Inflammatory macrophage (primary cell): ENCODE data around the gene HOGA1.
"Not testable (repeated sequence)": the region's sequence is repeated elsewhere in the genome, so short reads cannot be mapped to it uniquely, and the experiment has no call there.

Source experiments
- DNase-seq, 2 donors: peaks; one replicate each; pipeline ENCODE4 v3.0.0-alpha.2; 2020 to 2022
- total RNA-seq, 18 experiments: gene quantifications; one replicate each; lab custom pipeline; 2026; ENCODE audit warnings: mixed read lengths in 6 of 18, inconsistent platforms in 2 of 18; lab: John Stamatoyannopoulos, UW

HOGA1 gene
- 0 to 0.18 (median 0) reads per million in 18 experiments for total RNA-seq

DNA sequence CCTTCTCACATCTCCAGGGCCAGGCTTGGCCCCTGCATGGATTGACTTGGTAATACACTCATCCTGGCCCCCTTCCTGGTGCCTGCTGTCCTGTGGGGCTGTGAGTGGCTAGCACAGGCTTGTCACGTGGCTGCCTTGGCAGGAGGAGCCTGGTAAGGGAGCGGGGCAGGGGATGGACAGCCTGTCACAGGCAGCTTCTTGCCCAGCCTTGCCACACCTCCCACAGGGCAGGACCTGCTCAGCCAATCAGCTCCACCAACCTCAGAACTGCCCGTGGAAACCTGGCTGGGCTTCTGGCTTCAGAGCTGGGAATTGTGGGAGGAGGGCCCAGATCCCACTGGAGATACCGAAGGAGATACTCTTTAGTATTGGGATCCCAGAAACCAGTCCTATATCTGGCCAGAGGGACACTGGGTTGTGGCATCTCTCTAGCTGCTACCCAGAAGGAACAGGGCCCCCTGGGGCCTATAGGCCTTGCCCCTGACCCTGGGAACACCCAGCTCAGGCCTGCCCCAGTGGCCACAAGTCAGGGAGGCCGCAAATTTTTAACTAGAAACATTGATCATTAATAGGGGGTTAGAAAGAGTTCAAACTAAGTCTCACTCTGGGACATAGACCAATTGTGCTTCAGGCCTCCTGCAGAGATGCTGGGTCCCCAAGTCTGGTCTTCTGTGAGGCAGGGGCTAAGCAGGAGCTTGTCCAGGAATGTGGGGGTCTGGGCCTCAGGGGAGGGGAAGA lies at the start of gene HOGA1:
Gene HOGA1 (plus strand): TSS at position 330 of the 738 bp plus-strand sequence. CDS start 315 bp downstream, at position 645.
- DNase-seq, result no peak

DNA sequence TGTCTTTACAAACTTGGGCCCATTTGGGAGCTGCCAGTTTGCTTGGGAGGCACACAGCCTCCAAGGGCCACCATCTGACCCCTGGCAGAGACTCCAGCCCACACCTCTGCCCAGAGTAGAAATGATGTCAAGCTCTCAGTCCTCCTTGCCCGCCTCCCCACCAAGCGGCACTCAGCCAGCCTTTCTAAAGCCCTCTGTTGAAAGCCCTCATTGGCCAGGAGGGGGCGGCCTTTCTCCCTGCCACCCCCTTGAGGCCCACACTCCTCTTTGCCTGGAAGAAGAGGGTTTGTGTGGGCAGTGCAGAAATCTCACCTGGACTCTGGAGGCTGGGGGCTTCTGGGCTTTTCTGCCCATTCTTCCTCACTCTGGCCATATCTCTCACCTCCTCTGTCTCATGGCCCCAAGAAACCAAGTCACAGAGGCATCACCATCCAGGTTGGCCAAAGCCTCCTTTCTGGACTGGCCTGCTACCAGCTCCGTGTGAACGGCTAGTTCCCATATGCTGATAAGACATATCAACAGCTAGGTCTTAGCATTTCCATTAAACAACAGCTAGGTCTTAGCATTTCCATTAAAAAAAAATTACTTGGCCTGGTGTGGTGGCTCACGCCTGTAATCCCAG lies 49.3 kb upstream of the HOGA1 start:
- peak; percentile 46 to 64 for DNase-seq

DNA sequence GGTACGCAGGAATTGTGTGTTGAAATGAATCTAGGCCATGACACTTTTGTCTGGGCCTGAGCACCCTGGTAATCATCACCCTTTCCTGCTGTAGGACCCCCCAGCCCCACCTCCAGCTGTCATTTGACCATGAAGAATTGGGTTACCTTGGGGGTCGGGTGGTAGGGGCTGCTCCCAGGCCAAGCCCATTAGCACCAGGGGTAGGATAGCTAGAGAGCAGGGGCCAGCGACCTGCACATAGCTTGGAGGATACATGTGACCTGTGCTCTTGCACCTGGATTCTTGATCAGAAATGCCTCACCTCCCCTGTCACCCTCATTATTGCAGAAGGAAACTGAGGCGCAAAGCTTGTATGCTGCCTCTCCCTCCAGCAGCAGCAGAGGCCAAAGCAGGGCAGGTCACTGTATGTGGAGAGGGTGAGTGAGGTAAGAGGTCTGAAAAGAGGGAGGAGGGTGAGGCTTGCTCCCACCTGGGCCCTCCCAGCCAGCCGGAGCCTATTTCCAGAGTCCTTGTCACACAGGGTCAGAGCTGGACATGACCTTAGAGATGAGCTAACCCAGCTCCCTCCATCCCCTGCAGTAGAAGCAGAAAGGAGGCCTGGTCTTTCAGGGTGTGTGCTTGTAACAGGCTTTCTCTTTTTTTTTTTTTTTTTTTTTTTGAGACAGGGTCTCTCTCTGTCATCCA lies 46.9 kb upstream of the HOGA1 start:
- no peak for DNase-seq

DNA sequence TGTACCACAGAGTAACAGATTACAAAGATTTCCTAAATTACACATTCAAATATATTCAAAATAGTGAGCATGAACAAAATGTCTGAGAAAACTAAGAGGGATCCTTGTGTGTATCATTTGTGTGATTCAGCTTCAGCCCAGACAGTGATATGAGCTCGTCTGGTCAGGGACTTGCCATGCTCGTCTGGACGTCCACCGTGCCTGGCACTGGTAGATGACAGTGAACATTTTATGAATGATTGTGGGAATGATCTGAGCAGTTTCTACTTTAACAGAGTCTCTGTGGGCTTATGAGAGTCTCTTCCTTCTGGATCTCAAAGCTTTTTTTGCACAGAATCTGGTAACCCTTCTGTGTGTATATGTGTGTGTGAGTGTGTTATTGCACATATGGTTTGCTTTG lies 45.8 kb upstream of the HOGA1 start:
- no peak for DNase-seq

DNA sequence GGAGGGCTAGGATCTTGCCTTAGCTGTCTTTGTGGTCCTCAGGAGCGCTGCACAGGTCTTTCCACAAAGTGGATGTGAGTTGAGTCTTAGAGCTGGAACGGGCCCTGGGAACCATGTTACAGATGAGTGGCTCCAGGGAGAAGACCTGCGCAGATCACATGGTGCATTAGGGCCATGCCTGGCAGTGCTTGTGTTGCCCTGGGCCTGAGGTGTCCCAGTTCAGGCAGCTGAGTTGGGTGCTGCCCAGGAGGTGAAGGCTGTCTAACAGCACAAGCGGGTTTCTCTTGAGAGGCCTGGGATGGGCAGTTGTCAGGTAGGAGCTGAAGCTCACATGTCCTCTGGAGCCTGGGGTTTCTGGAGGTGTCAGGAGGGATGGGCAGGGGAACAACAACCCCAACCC lies 45.4 kb upstream of the HOGA1 start:
- DNase-seq, result no peak

DNA sequence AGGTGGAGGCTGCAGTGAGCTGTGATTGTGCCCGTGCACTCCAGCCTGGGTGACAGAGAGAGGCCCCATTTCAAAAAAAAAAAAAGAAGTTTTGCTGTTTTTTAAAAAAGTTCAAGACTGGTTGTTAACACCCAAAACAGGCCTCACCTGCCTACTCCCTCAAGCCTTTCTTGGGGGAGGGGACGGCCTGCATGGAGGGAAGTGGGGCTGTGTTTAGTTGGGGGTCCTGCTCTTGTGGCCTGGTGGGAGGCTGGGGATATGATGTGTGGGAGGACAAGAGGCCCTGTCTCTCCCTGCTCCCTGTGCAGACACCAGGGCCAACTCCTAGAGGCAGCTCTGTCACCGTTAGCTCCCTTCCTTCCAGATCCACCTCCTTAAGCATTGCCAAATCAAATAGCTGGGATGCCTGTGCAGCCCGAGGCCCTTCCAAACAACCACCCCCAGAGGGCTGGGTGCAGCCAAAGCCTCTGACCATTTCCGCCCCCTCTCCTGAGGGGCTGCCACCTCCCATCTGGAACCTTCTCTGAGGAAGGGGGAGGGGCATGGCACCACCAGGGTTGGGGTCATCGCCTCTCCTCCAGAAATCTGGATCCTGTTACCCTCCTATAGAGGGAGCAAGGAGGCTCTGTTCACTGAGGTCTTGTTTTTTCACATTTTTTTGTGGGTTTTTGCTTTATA lies 44.5 kb upstream of the HOGA1 start:
- DNase-seq, result no peak

DNA sequence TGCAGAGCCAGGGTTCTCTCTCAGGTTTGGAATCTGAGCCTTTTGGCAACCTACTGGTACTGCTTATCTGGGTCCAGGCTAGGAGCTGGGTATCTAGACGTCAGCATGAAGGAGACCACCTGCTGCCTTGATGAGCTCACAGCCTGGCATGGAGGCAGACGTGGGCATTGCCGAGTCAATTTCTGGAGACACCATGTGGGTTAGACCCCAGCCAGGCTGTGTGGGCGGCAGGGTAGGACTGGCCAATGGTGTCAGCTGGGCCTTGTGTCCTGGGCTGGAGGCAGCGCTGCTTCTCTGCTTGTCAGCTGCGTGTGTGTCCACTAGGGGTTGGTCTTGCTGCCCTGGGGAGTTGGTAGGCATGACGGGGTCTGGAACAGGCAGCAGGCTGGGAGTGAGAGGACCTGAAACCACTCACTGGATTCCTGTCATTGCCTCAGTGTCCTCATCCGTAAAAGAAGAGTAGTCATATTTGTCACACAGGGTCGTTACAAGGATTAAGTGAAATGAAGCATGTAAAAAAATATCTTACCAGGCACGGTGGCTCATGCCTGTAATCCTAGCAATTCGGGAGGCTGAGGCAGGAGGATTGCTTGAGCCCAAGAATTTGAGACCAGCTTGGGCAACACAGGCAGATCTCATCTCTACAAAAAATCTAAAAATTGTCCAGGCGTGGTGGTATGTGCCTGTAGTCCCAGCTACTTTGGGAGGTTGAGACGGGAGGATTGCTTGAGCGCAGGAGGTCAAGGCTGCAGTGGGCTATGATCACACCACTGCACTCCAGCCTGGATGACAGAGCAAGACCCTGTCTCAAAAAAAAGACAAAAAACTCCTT lies 43.3 kb upstream of the HOGA1 start:
- peak; percentile 14 to 48 for DNase-seq

DNA sequence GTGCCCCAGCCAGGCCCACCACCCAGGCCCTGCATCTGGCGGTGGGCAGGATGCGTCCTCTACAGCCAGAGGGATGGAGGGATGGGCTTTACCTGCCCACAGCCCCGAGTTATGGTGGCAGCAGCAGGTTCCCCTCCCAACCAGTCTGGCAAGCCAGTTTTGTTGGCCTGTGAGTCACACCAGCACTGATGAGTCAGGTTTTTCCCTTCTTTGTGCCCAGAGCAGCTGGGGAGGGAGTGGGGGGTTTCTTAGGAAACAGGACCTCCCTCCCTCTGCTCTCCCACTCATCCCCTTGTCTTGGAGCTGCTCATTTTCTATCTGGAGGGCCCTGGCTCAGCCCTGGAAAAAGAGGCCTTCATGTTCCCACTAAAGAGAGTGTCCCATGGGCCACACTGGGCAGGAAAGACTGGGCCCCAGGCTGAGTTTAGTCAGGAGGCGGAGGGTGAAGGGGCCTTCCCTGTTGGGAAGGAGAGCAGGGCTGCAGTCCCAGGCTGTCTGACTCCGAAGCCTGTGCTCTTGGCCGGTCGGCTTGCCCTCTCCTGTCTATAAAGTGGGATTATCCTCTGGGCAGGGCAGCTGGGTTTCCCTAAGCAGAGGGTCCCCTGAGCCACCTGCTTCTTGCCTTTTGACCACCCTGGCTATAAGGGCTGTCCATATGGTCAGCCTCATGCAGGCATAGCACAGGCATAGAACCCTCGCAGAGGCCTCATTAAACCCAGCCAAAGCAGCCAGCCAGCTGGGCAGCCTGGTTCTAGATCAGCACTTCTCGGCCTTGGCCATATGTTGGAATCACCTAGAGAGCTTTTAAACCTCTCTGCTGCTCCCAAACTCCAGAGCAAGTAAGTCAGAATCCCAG lies 41.8 kb upstream of the HOGA1 start:
- DNase-seq, result peak; percentile 67 to 84

DNA sequence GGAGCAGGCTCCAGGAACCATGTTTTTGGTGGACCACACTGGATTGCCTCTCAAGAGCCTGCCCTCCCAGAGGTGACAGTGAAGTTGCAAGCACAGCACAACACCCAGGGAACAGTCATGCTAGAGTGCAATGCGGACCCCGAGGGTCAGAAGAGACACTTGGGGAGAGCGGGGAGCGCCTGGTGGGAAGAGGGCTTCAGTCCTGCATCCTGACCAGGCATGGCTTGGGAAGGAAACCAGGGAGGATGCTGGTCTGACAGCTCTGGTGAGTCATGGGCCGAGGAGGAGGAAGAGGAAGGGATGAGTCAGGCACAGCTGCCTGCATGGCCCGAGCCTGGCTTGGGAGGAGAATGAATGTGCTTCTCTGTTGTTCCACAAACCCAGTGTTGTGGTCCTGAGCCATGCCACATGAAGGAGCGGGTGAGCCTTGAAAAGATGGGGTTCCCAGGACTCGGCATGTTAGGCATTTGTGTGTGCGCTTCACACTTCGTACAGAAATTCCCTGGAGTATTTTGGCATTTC lies 41.1 kb upstream of the HOGA1 start:
- peak; percentile 83 to 93 for DNase-seq

DNA sequence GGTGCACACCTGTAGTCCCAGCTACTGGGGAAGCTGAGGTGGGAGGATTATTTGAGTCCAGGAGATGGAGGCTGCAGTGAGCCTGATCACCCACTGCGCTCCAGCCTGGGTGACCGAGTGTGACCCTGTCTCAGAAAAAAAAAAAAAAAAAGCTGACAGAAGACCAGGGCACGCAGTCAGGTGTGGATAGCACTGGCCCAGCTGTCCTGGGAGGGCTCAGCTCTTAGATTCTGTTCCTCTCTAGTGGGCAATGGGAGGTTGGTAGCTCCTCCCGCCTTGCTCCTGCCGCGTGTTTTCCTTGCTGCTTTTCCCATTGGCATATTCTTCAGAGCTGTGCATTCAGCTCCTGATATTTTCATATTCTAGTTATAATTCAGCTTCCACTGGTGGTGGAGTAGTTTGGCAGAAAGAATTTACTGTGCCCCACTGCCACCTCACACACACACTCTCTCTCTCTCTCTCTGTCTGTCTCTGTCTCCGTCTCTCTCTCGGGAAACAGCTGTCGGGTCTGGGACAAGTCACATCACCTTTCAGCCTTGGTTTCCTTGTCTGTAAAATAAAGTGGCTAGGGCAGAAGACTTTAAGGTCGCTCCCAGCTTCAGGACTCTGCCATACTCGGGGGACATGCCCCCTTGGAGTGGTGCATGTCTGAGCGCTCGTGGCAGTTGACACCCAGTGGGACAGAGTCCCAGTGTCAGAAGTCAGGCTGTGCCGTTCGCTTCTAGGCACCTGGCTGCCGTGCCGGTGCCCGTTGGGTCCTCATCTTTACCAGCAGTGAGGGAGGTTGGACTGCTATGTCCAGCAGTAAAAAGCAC lies 37.5 kb upstream of the HOGA1 start:
- no peak for DNase-seq

DNA sequence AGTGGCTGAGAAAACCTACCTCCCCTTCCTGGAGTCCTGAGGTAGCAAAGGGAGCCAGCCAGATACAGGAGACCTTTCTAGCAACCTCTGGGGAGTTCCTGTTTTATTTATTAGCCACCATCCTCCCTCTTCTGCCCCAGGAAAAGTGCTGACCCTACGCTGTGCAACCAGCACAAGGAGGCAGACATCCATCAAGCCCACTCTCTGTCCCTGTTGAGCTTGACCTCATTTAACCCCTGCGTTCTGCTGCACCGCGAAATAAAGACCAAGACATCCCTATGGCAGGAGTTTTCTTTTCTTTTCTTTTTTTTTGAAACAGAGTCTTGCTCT lies 37.0 kb upstream of the HOGA1 start:
- peak; percentile 32 to 49 for DNase-seq

DNA sequence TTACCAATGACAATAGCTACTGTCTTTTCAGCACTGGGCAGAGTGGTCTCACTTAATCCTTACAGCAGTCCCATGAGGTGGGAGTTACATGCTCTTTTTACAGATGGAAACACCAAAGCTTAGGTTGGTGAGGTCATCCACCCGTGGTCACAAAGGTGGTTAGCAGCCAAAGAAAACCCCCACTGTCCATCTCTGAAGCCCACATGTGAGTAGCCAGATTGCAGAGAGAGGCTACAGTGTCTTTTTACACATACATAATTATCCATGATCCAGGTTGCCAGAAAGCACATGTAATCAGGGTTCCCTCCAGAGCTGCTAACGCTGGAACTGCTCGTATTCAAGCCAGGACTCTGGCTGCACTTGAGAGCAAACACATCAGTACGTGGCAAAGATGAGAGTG lies 36.2 kb upstream of the HOGA1 start:
- no peak for DNase-seq

DNA sequence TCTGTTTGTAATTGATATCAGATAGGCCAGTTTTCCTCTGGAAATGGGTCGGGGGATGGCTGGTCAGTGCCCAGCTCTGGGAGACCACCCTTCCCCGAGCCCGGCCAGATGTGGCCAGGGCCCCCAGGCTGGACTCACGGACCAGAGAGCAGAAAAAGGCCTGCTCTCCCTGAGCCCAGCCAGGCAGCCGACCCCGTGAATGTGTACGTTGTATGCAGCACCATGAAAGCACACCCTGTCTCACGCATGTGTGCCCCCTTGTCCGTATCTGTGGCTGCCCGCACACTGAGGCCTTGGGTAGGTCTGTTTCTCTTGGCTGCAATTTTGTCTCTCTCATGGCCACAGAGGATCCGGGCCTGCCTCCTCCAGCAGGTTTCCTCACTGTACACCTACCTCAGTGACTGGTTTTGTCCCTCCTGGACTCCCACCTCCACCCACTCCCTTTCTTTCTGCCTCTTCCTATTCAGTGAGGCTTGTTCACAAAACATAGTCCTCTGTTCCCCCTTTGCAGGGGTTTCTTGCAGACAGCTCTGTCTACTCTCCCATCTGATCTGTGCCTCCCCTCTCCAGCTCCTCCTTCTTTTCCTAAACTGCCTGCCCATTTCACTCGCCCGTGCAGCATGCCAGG lies 35.2 kb upstream of the HOGA1 start:
- DNase-seq, result no peak

DNA sequence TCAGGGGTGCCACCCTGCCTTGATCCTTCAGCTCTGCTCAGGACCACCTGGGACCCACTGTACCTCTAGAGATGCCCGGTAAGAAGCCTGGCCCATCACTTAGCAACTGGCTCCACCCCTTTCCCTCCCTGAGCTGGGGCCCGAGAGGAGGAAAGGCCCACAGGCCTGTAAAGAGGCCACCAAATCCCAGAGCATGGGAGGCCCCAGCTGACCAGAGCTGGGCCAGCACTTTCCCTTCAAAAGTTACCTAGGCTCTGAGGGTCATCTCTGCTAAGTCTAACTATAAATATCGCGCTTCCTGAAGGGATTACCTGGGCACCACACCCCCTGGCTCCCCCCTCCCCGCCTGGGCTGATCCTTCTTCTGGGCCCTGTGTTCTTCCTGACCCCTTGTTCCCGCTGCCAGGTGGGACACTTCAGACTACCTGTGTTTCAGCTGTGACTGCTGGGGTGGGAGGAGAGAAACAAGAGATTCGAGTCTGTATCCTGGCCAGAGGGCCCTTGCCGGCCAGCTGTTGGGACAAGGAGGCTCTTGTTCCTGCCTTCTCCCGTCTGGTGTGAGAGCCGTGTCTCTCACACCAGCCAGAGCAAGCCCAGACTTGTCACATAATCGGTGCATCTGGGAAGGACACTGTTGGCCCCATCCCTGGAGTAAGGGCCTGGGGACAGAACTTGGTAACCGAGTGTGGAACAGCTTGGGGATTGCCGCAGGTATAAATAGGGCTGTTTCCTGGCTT lies 34.4 kb upstream of the HOGA1 start:
- no peak for DNase-seq

DNA sequence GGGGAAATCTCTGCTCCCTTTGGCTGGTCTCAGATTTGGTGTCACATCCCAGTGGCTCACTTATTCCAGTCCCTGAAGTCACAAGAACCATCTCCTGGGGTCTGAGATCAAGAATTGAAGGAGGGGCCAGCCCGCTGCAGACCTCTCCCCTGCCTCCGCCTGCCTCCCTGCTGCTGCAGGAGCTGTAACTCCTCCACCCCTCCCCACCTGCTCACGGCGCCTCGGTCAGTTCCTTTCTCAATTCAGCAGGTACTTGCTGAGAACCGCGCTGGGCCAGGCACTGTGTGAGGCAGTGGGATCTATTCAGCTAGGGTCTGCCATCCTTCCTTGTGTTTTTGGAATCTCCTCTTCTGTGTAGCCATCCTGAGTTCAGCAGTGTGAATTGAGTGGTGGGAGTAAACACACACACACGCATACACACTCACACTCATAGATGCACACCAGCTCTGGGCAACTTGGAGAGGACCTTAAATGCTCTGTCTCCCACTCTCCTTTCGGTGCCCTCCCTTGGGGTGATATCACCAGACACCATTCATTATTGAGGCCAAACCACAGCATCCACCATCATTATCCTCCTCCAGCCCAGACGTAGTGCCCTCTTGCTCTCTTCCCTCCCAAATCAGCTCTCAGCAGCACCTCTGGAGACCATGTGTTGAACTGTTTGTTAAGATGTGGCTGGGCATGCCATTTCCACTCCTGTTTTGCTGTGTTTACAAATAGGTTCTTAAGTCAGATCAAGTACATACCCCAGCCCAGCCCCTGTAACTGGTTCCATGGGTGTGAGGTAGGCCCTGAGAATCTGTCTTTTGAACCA lies 33.6 kb upstream of the HOGA1 start:
- no peak for DNase-seq

DNA sequence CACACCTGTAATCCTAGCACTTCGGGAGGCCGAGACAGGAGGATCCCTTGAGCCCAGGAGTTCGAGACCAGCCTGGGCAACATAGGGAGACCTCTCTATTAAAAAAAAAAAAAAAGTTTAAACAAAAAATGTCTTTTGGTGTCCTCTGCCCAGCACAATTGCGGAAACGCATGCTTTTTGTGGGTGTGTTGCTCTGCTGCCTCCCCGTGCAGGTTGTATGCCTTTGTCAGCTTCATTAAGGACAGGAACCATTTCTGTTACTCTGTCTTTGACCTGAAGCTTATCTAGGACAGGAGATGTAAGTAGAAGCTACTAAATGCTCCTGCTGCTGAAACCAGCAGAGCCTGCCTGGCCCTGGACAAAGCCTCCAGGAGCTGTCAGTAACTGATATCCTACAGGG lies 32.9 kb upstream of the HOGA1 start:
- no peak for DNase-seq

DNA sequence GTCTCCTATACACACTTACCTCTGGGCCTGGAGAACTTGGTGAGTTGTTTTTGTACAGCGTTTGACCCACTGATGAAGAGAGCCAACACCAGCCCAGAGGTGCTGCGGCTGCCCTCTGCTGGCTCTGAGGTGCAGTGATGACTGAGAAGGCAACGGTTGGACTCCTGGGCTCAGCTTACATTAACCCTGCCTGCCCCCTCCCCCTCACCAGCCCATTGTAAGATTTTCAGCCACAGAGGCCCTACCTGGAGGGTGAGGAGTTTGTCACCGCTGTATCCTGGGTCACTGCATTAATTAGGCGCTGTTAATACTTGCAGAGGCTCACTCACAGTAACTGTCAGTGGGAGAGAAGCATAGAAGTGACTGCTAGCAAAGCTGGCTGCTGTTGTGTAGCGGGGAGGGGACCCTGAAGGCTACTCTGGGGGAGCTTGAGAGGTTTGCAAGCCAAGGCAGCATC lies 30.6 kb upstream of the HOGA1 start:
- DNase-seq, result peak; percentile 32 to 56

DNA sequence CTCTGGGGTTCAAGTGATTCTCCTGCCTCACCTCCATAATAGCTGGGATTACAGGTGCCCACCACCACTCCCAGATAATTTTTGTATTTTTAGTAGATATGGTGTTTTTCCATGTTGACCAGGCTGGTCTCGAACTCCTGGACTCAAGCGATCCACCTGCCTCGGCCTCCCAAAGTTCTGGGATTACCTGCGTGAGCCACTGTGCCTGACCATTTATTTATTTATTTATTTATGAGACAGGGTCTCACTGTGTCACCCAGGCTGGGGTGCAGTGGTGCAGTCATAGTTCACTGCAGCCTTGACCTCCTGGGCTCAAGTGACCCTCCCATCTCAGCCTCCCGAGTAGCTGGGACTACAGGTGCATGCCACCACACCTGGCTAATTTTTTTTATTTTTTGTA lies 29.9 kb upstream of the HOGA1 start:
- DNase-seq, result not testable (repeated sequence)
